ENCODE results near the gene ZSWIM8.

Gene ZSWIM8

DNA sequence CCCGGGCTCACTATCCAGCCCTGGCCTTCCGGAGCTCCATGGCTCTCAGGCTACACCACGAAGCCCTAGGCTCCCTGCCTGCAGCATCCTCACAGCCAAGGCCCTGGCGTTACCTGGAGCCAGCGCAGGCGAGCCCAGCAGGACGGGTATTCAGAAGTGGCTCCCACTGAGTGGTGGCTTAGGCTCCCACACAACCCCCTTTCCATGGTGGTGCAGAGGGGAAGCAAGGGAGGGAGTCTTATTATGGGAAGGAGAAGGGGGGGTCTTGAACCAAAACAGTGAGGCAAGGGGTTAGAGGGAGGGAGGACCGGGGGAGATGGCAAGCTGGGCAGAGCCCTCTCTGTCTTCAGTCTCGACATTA lies 55.6 kb downstream of the ZSWIM8 start:
- no peak for DNase-seq (ENCODE audit: low spot score)

GRCh38 chr10:73841526-73842285 lies 56.3 kb downstream of the ZSWIM8 start:
- DNase-seq (ENCODE audit: low spot score): no peak

- DNase-seq (ENCODE audit: low spot score): no peak
These were observed 56.9 kb downstream of the ZSWIM8 start for GRCh38 chr10:73842349-73842748.

- DNase-seq (ENCODE audit: low spot score): no peak
These were observed 57.9 kb downstream of the ZSWIM8 start for GRCh38 chr10:73843261-73843660.

GRCh38 chr10:73847031-73847430 lies 61.6 kb downstream of the ZSWIM8 start:
- no peak for DNase-seq (ENCODE audit: low spot score)

- peak; percentile 91 for DNase-seq (ENCODE audit: low spot score)
These were observed 63.5 kb downstream of the ZSWIM8 start for GRCh38 chr10:73848821-73849489.

DNA sequence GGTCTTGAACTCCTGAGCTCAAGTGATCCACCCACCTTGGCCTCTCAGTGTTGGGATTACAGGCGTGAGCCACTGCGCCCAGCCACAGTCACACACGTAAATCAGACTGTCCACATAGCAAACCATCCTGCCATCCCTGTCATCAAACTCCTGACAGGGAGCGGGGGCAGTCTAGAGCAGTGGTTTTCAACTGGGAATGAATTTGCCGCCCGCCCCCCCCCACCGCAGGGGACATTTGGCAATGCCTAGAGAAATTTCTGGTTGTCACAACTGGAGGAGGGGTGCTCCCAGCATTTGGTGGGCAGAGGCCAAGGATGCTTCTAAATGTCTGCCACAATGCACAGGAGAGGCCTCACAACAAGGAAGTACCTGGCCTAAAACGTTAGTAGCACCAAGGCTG lies 64.8 kb downstream of the ZSWIM8 start:
- no peak for DNase-seq (ENCODE audit: low spot score)

- no peak for DNase-seq (ENCODE audit: low spot score)
These were observed 65.6 kb downstream of the ZSWIM8 start for GRCh38 chr10:73850863-73851461.

All from CD4-positive, alpha-beta T cell treated with Interleukin-15 for 4 hours (primary cell).